ENCODE results near the gene NARS2. TPM values are rescaled to one million over a fixed set of nuclear protein-coding genes. Genes with fewer than 3 reads are reported as not detected.

NARS2 gene
- total RNA-seq, 2 donors from 2014 or later = 7.7 to 14.8 TPM

DNA sequence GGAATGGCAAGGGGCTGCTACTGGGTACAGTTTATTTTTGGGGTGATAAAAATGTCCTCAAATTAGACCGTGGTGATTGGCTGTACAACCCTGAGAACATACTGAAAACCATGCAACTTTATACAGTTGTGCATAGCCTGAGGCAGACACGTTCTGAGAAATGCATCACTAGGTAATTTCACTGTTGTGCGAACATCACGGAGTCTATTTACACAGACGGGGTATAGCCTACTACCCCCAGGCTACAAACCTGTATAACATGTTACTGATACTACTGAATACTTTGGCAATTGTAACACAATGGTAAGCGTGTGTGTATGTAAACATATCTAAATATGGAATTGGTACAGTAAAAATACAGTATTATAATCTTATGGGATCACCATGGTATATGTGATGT lies 23.6 kb downstream of the NARS2 start:
- TF ChIP-seq, protein P1, sequence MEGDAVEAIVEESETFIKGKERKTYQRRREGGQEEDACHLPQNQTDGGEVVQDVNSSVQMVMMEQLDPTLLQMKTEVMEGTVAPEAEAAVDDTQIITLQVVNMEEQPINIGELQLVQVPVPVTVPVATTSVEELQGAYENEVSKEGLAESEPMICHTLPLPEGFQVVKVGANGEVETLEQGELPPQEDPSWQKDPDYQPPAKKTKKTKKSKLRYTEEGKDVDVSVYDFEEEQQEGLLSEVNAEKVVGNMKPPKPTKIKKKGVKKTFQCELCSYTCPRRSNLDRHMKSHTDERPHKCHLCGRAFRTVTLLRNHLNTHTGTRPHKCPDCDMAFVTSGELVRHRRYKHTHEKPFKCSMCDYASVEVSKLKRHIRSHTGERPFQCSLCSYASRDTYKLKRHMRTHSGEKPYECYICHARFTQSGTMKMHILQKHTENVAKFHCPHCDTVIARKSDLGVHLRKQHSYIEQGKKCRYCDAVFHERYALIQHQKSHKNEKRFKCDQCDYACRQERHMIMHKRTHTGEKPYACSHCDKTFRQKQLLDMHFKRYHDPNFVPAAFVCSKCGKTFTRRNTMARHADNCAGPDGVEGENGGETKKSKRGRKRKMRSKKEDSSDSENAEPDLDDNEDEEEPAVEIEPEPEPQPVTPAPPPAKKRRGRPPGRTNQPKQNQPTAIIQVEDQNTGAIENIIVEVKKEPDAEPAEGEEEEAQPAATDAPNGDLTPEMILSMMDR (IDR thresholded peaks at IDR 0.05) = no peak

DNA sequence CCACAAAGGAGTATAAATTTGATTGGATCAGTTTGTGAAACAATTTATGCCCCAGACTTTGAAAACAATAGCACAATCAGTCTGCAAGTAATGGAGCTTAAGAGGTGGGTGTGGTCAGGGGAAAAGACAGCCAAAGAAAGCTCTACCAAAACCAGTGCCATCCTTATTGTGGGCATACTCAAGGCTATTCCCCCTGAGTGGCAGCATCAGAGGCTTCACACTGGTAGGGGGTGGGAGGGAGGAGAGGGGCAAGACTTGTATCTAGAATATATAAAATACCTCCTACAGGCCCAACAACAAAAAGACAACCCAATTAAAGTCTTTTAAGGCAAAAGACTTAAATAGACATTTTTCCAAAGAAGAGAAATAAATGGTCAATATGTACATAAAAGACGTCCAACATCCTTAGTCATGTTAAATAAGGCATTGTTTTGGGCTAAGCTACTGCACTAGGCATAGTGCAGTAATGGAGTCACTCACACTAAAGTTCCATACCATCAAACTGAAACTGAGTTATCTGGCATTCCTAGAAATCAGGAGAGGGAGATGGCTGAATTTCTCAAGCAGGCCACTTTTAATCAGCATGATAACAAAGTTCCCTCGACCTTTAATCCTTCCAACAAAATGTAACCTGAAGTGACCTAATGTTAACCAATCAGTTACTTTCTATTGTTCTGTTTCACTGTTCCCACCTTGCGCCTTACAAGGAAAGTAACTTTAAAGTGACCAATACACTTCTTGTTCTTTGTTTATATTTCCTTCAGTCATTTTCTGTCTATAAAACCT lies 24.8 kb downstream of the NARS2 start:
- H3K4me1 ChIP-seq = peaks cover 0 to 8% of the 10 kb centered on the region in 2 donors
- H3K9me3 ChIP-seq = no peaks in the 10 kb centered on the region
- H3K4me3 ChIP-seq = no peak overlapping the region
- no peaks in the 10 kb centered on the region for H3K27me3 ChIP-seq
- H3K27ac ChIP-seq = no peak overlapping the region
- DNase-seq (ENCODE audit: low spot score) = no peak
- no peaks in the 10 kb centered on the region for H3K36me3 ChIP-seq
- TF ChIP-seq, protein P1 (IDR thresholded peaks at IDR 0.05) = no peak

More for the DNA sequence above, 23.6 kb downstream of the NARS2 start:
- Histone ChIP-seq H3K27me3 (no peaks in the 10 kb centered on the region), H3K36me3 (no peaks in the 10 kb centered on the region), H3K4me3 (no peak overlapping the region), H3K27ac (no peak overlapping the region), H3K9me3 (no peaks in the 10 kb centered on the region), H3K4me1 (peaks cover 0 to 8% of the 10 kb centered on the region in 2 donors)
- DNase-seq (ENCODE audit: low spot score) = no peak

DNA sequence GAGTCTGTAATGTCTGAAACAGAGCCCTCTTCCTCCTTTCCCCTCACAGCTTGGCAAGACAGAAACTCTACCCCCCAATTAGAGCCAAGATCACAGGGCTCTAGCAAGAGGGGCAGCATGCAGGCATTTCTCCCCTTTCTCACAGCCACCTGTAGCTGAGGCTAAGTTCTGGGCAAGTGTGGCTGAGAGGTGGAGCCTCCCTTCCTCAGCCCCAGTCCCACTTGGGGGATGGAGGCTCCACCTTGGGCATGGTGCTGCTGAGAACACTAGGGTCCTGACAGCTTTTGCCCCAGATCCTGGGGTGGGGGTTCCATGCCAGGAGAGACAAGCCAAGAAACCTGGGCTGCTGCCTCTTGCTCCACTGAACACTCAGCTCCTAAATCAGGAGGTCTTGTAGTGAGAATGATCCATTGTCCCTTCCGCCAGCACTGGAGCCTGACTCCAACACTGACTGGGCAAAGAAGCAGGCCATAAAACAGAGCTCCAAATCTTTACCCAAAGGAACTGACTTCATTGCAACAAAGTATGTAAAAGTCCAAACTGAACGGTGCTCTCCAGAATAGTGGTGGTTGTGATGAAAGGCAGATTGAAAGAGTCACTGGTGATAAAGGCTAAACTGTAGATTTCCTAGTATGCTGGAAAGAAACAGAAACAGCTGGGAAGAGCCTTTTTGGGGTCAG lies 25.6 kb downstream of the NARS2 start:
- H3K4me3 ChIP-seq = no peak overlapping the region
- H3K27me3 ChIP-seq = no peaks in the 10 kb centered on the region
- no peaks in the 10 kb centered on the region for H3K36me3 ChIP-seq
- no peak overlapping the region for H3K27ac ChIP-seq
- H3K9me3 ChIP-seq = no peaks in the 10 kb centered on the region
- peaks cover 0 to 8% of the 10 kb centered on the region in 2 donors for H3K4me1 ChIP-seq
- DNase-seq (ENCODE audit: low spot score) = no peak
- TF ChIP-seq, protein P1 (IDR thresholded peaks at IDR 0.05) = no peak

DNA sequence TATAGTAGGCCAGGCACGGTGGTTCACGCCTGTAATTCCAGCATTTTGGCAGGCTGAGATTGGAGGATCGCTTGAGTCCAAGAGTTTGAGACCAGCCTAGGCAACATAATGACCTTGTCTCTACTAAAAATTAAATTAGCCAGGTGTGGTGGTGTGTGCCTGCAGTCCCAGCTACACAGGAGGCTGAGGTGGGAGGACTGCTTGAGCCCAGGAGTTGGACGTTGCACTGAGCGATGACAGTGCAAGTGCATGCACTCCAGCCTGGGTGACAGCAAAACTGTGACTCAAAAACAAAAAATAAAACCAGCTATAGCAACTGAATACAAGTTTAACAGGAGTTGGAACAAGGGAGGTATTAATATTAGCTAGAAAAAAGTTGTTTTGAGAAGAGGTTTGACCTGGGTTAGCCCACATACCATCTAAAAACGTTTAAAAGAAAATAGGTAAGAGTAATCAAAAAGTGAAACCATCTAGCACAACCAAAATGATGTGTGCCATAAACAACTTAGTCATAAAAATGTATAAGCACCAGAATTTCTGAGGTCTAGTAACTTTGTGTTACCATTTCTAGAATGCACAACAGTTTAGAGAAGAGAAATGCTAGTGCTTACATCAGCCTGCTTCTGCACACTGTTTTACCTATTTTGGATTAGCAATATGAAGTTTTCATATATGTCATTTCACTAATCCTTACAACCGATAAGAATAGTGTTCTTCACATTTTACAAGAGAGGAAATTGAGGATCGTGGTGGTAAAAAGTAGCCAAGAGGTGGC lies 26.5 kb downstream of the NARS2 start:
- no peak overlapping the region for H3K4me3 ChIP-seq
- no peak overlapping the region for H3K27ac ChIP-seq
- H3K27me3 ChIP-seq = no peaks in the 10 kb centered on the region
- H3K9me3 ChIP-seq = no peaks in the 10 kb centered on the region
- DNase-seq (ENCODE audit: low spot score) = no peak
- no peaks in the 10 kb centered on the region for H3K36me3 ChIP-seq
- TF ChIP-seq, protein P1 (IDR thresholded peaks at IDR 0.05) = no peak
- H3K4me1 ChIP-seq = peaks cover 0 to 8% of the 10 kb centered on the region in 2 donors

DNA sequence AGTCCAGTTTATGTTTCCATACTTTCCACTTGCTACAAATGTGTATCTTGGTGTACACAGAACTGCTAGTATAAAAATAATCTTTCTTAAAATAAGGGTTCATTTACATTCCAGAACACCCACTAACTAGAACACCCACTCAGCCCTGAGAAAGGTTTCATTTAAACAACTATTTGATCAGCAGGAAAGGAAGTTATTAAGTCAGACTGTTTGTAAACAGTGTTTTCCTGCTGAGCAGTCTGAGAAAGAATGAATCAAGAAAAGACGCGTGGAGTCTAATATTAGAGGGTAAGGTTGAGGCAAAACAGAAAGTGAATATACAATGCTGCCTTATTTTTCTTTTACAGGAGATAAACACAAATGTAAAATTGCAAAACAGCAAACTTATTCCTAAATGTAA lies 32.7 kb downstream of the NARS2 start:
- H3K4me1 ChIP-seq = no peaks in the 10 kb centered on the region
- DNase-seq (ENCODE audit: low spot score) = no peak
- no peaks in the 10 kb centered on the region for H3K9me3 ChIP-seq
- TF ChIP-seq, protein P1 (IDR thresholded peaks at IDR 0.05) = no peak
- no peak overlapping the region for H3K4me3 ChIP-seq
- no peaks in the 10 kb centered on the region for H3K27me3 ChIP-seq
- no peak overlapping the region for H3K27ac ChIP-seq
- no peaks in the 10 kb centered on the region for H3K36me3 ChIP-seq

Measured in right atrium auricular region (tissue), 2 donors.